Right kidney (tissue), 1 donor: Measurements from ENCODE around the gene TCIRG1.
A peak's percentile ranks its signal among the peaks of the same experiment; 100 is the strongest.

Experiments
- DNase-seq: peaks from one replicate; pipeline ENCODE4 v3.0.0-alpha.2; 2016

Gene TCIRG1

GRCh38 chr11:68016904-68017817 lies 21.7 kb upstream of the TCIRG1 start:
- DNase-seq: no peak

GRCh38 chr11:68017980-68018729 lies 20.7 kb upstream of the TCIRG1 start:
- no peak for DNase-seq

- no peak for DNase-seq
Observed at GRCh38 chr11:68018730-68019190, 20.1 kb upstream of the TCIRG1 start.

- DNase-seq: no peak
Observed at GRCh38 chr11:68019486-68019885, 19.3 kb upstream of the TCIRG1 start.

- DNase-seq: no peak
Observed at GRCh38 chr11:68020575-68020974, 18.2 kb upstream of the TCIRG1 start.

GRCh38 chr11:68021167-68021787 lies 17.5 kb upstream of the TCIRG1 start:
- DNase-seq: no peak

GRCh38 chr11:68022531-68022930 lies 16.3 kb upstream of the TCIRG1 start:
- DNase-seq: no peak

GRCh38 chr11:68024508-68024907 lies 14.3 kb upstream of the TCIRG1 start:
- no peak for DNase-seq

GRCh38 chr11:68025047-68025446 lies 13.8 kb upstream of the TCIRG1 start:
- DNase-seq: no peak

GRCh38 chr11:68026391-68027105 lies 12.3 kb upstream of the TCIRG1 start:
- no peak for DNase-seq

- DNase-seq: no peak
Observed at GRCh38 chr11:68027667-68028066, 11.2 kb upstream of the TCIRG1 start.

GRCh38 chr11:68028802-68029545 lies 9.9 kb upstream of the TCIRG1 start:
- DNase-seq: no peak

- DNase-seq: peak; percentile 98
Observed at GRCh38 chr11:68030318-68031143, 8.3 kb upstream of the TCIRG1 start, which contains the start of gene NDUFS8. Gene NDUFS8 (plus strand): TSS chr11:68030681. CDS start chr11:68032152, 1,471 bp downstream.

GRCh38 chr11:68031144-68031464 lies 7.7 kb upstream of the TCIRG1 start:
- DNase-seq: no peak

- DNase-seq: no peak
Observed at GRCh38 chr11:68032003-68032402, 6.8 kb upstream of the TCIRG1 start.

- DNase-seq: no peak
Observed at GRCh38 chr11:68032997-68033707, 5.7 kb upstream of the TCIRG1 start.

GRCh38 chr11:68033708-68034045 lies 5.1 kb upstream of the TCIRG1 start:
- DNase-seq: no peak

GRCh38 chr11:68035266-68035876 lies 3.5 kb upstream of the TCIRG1 start:
- DNase-seq: no peak

- DNase-seq: no peak
Observed at GRCh38 chr11:68036141-68036716, 2.6 kb upstream of the TCIRG1 start.
